Measurements from ENCODE around the gene L3MBTL4.

GRCh38 chr18:6023551-6023950 is 391.2 kb downstream of the L3MBTL4 start:
- no peak for TF ChIP-seq CTCF (IDR thresholded peaks at IDR 0.05)
- TF ChIP-seq POLR2A (IDR thresholded peaks at IDR 0.05): no peak
